HepG2 (cell line): Measurements from ENCODE around the gene RAI14. TPM values are rescaled to one million over a fixed set of nuclear protein-coding genes. Genes with fewer than 3 reads are reported as not detected.

Source experiments
- FOXP1 ChIP-seq, 2 experiments: fragments of 450-650 bp in 1 of 2; IDR thresholded peaks; 2 replicates each; pipeline ENCODE4 v1.6.1; 2017 to 2018; ENCODE audit warnings: antibody characterized with exemption in 1 of 2
- HDAC6 ChIP-seq: fragments of 200-600 bp; sonication (generic); IDR thresholded peaks from 2 replicates; pipeline ENCODE4 v1.7.0; 2017; ENCODE audit warnings: mild to moderate bottlenecking, antibody characterized with exemption, low read length, low read depth
- SNAI1 ChIP-seq: sonication (generic); formaldehyde crosslinking; IDR thresholded peaks from 2 replicates; pipeline ENCODE4 v1.5.0; 2020; ENCODE audit warnings: mild to moderate bottlenecking, missing genetic modification reagents, borderline replicate concordance
- SRSF9 ChIP-seq: fragments of 200-400 bp; formaldehyde crosslinking; IDR thresholded peaks from 2 replicates; pipeline ENCODE4 v1.6.1; 2018; ENCODE audit warnings: borderline replicate concordance, mild to moderate bottlenecking, low read depth, low read length; ENCODE audit not compliant: insufficient read depth, poor library complexity, severe bottlenecking
- TBP ChIP-seq: sonication (generic); formaldehyde crosslinking; IDR thresholded peaks from 2 replicates; pipeline ENCODE4 v1.5.0; 2020; ENCODE audit warnings: missing genetic modification reagents
- ZNF138 ChIP-seq: sonication (generic); formaldehyde crosslinking; IDR thresholded peaks from 2 replicates; pipeline ENCODE4 v1.5.0; 2020; ENCODE audit warnings: mild to moderate bottlenecking, low read depth, missing genetic modification reagents
- ZNF224 ChIP-seq: sonication (generic); formaldehyde crosslinking; IDR thresholded peaks from 2 replicates; pipeline ENCODE4 v1.5.0; 2020; ENCODE audit warnings: mild to moderate bottlenecking, missing genetic modification reagents
- ZNF24 ChIP-seq: fragments of 450-650 bp; IDR thresholded peaks from 2 replicates; pipeline ENCODE4 v1.6.1; 2017; ENCODE audit warnings: antibody characterized with exemption, mild to moderate bottlenecking
- ZNF253 ChIP-seq: sonication (generic); formaldehyde crosslinking; IDR thresholded peaks from 2 replicates; pipeline ENCODE4 v1.8.0; 2022; ENCODE audit warnings: mild to moderate bottlenecking, missing genetic modification reagents, borderline replicate concordance
- polyA plus RNA-seq, 8 experiments: library from polyadenylated mRNA; depleted of rRNA in 3 of 8; stranded (reverse) in 7 of 8; unstranded in 1 of 8; fragments of >200 nt; fragmentation: Illumina TruSeq in 4 of 8; extraction: Trizol in 4 of 8; gene quantifications; 2 replicates each; pipeline versions ENCODE4 v1.2.1 to v1.2.3, GENCODE V29; 2011 to 2016; ENCODE audit warnings: low read depth in 4 of 8, missing spikeins in 1 of 8, mixed read lengths in 1 of 8; ENCODE audit not compliant: insufficient read depth in 1 of 8
- total RNA-seq, 5 experiments: library from RNA; depleted of rRNA; stranded (reverse); fragments of >200 nt; fragmentation: Illumina TruSeq; extraction: Trizol; gene quantifications; 2 replicates each; pipeline ENCODE4 v1.2.3, GENCODE V29; 2016; ENCODE audit warnings: low read depth in 1 of 5
- TF ChIP-seq, protein P1 (sequence below): IDR thresholded peaks from 2 replicates; pipeline ENCODE4 v1.4.0; 2020; ENCODE audit warnings: mild to moderate bottlenecking, missing genetic modification reagents
- TF ChIP-seq, protein P2 (sequence below): sonication (generic); formaldehyde crosslinking; IDR thresholded peaks from 2 replicates; pipeline ENCODE4 v1.4.0; 2020; ENCODE audit warnings: missing genetic modification reagents
- TF ChIP-seq, protein P3 (sequence below): sonication (generic); formaldehyde crosslinking; IDR thresholded peaks from 2 replicates; pipeline ENCODE4 v1.4.0; 2020; ENCODE audit warnings: low read depth, mild to moderate bottlenecking, missing genetic modification reagents
- TF ChIP-seq, protein P4 (sequence below): sonication (generic); formaldehyde crosslinking; IDR thresholded peaks from 2 replicates; pipeline ENCODE4 v1.5.0; 2020; ENCODE audit warnings: mild to moderate bottlenecking, missing genetic modification reagents, borderline replicate concordance
- TF ChIP-seq, protein P5 (sequence below): sonication (generic); formaldehyde crosslinking; IDR thresholded peaks from 2 replicates; pipeline ENCODE4 v1.4.0; 2020; ENCODE audit warnings: mild to moderate bottlenecking, missing genetic modification reagents

The RAI14 gene
- total and polyA plus RNA-seq, 2 of the 13 experiments (the other 11 are each of a cell fraction or from before 2014, with no cell fraction given): 12.6 to 18.2 TPM

DNA sequence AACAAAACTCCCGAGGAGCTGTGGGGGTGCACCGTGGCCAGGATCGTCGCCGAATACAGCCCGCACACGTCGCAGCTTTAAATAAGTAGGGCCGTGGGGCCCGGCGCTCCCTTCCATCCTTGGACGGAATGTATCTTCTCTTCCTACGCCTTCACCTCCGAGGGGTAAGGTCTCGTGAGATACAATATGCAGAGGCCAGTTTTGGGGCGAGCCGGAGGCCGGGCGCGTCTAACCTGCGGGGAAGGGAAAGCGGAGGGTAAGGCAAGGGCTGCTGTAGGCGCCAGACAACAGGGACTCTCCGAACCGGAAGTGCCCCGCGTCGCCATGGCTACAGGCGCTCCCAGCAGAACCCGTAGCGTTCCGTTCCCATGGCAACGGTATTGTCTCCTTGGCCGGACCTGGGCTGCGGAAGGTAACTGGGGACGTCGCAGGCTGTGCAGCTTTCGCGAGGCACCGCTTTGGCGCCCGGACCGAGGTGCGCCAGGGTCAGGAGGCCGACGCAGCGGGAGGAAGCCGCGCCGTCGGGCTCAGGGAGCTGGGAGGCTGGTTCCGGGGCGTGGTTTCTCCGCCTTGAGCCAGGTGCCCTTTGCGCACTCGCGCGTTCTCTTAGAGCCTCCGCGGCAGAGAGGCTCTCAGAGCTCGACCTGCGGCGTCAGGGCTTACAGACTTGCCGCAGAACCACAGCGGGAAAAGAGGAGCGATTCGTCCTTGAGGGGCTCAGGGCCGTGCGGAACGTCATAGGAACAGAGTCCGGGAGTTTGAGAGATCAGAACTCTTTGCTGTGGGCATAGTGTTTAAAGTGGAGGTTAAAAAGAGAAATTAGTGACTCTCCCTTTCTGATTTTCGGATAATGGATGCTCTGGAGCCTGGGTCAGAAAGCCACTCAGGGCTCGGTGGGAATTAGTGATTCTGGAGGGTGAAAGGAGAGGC is 182.9 kb downstream of the RAI14 start, which contains the start of gene TTC23L (continued):
- TF ChIP-seq, protein P1, sequence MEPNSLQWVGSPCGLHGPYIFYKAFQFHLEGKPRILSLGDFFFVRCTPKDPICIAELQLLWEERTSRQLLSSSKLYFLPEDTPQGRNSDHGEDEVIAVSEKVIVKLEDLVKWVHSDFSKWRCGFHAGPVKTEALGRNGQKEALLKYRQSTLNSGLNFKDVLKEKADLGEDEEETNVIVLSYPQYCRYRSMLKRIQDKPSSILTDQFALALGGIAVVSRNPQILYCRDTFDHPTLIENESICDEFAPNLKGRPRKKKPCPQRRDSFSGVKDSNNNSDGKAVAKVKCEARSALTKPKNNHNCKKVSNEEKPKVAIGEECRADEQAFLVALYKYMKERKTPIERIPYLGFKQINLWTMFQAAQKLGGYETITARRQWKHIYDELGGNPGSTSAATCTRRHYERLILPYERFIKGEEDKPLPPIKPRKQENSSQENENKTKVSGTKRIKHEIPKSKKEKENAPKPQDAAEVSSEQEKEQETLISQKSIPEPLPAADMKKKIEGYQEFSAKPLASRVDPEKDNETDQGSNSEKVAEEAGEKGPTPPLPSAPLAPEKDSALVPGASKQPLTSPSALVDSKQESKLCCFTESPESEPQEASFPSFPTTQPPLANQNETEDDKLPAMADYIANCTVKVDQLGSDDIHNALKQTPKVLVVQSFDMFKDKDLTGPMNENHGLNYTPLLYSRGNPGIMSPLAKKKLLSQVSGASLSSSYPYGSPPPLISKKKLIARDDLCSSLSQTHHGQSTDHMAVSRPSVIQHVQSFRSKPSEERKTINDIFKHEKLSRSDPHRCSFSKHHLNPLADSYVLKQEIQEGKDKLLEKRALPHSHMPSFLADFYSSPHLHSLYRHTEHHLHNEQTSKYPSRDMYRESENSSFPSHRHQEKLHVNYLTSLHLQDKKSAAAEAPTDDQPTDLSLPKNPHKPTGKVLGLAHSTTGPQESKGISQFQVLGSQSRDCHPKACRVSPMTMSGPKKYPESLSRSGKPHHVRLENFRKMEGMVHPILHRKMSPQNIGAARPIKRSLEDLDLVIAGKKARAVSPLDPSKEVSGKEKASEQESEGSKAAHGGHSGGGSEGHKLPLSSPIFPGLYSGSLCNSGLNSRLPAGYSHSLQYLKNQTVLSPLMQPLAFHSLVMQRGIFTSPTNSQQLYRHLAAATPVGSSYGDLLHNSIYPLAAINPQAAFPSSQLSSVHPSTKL (CRISPR knock-in tag): peak; percentile 75
- TF ChIP-seq ZNF24 (no peak), TBP (CRISPR knock-in tag) (no peak), SRSF9 (no peak), HDAC6 (no peak), SNAI1 (CRISPR knock-in tag) (peak; percentile 91), ZNF138 (CRISPR knock-in tag) (0 out of 2 replicates have a peak, but pooled peaks have one; percentile 29), FOXP1 (IDR thresholded peaks at IDR 0.05) (no peak), FOXP1 (CRISPR knock-in tag; IDR thresholded peaks at IDR 0.05) (no peak), ZNF253 (CRISPR knock-in tag) (no peak), ZNF224 (CRISPR knock-in tag) (0 out of 2 replicates have a peak, but pooled peaks have one; percentile 85)
- TF ChIP-seq, protein P2, sequence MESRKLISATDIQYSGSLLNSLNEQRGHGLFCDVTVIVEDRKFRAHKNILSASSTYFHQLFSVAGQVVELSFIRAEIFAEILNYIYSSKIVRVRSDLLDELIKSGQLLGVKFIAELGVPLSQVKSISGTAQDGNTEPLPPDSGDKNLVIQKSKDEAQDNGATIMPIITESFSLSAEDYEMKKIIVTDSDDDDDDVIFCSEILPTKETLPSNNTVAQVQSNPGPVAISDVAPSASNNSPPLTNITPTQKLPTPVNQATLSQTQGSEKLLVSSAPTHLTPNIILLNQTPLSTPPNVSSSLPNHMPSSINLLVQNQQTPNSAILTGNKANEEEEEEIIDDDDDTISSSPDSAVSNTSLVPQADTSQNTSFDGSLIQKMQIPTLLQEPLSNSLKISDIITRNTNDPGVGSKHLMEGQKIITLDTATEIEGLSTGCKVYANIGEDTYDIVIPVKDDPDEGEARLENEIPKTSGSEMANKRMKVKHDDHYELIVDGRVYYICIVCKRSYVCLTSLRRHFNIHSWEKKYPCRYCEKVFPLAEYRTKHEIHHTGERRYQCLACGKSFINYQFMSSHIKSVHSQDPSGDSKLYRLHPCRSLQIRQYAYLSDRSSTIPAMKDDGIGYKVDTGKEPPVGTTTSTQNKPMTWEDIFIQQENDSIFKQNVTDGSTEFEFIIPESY: peak; percentile 27; the same call in 1 of the 2 replicates
- TF ChIP-seq, protein P3, sequence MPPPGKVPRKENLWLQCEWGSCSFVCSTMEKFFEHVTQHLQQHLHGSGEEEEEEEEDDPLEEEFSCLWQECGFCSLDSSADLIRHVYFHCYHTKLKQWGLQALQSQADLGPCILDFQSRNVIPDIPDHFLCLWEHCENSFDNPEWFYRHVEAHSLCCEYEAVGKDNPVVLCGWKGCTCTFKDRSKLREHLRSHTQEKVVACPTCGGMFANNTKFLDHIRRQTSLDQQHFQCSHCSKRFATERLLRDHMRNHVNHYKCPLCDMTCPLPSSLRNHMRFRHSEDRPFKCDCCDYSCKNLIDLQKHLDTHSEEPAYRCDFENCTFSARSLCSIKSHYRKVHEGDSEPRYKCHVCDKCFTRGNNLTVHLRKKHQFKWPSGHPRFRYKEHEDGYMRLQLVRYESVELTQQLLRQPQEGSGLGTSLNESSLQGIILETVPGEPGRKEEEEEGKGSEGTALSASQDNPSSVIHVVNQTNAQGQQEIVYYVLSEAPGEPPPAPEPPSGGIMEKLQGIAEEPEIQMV: peak; percentile 85
- TF ChIP-seq, protein P4, sequence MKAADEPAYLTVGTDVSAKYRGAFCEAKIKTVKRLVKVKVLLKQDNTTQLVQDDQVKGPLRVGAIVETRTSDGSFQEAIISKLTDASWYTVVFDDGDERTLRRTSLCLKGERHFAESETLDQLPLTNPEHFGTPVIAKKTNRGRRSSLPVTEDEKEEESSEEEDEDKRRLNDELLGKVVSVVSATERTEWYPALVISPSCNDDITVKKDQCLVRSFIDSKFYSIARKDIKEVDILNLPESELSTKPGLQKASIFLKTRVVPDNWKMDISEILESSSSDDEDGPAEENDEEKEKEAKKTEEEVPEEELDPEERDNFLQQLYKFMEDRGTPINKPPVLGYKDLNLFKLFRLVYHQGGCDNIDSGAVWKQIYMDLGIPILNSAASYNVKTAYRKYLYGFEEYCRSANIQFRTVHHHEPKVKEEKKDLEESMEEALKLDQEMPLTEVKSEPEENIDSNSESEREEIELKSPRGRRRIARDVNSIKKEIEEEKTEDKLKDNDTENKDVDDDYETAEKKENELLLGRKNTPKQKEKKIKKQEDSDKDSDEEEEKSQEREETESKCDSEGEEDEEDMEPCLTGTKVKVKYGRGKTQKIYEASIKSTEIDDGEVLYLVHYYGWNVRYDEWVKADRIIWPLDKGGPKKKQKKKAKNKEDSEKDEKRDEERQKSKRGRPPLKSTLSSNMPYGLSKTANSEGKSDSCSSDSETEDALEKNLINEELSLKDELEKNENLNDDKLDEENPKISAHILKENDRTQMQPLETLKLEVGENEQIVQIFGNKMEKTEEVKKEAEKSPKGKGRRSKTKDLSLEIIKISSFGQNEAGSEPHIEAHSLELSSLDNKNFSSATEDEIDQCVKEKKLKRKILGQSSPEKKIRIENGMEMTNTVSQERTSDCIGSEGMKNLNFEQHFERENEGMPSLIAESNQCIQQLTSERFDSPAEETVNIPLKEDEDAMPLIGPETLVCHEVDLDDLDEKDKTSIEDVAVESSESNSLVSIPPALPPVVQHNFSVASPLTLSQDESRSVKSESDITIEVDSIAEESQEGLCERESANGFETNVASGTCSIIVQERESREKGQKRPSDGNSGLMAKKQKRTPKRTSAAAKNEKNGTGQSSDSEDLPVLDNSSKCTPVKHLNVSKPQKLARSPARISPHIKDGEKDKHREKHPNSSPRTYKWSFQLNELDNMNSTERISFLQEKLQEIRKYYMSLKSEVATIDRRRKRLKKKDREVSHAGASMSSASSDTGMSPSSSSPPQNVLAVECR (CRISPR knock-in tag): peak; percentile 100
- TF ChIP-seq, protein P5, sequence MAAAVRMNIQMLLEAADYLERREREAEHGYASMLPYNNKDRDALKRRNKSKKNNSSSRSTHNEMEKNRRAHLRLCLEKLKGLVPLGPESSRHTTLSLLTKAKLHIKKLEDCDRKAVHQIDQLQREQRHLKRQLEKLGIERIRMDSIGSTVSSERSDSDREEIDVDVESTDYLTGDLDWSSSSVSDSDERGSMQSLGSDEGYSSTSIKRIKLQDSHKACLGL (CRISPR knock-in tag): peak; percentile 89
